Dedifferentiated amniotic fluid mesenchymal stem cell (primary cell): ENCODE measurements around the gene MYH13.
A peak's percentile ranks its signal among the peaks of the same experiment; 100 is the strongest.
"Not testable (repeated sequence)": the region's sequence is repeated elsewhere in the genome, so short reads cannot be mapped to it uniquely, and the experiment has no call there.

Source experiments
- DNase-seq: peaks from one replicate; pipeline ENCODE4 v3.0.0-alpha.2; 2016; ENCODE audit errors: extremely low spot score

Gene MYH13

DNA sequence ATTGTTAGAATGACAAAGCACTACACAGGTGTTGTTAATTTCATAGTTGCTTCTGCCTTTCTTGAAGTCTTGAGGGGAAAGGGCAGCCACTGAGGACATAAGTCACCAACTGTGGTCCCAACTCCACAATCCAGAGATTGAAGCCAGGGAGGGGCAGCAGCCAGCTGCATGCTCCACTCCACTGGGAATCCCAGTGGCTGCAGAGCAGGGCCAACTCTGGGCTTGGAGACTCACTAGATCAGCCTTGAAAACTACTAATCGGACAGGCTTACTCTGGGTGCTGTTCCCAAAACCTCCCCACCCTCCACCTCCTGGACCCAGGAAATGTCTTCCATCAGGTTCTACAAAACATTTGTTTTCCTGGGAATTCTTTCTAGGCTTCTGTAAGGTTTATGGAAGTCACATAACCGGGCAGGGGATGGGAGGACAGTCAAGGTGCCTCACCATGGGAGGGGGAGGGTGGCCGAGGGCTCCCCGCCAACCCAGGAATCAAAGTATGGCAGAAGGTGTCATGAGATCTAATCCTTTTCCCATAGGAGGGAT lies 68.0 kb downstream of the MYH13 start:
- no peak for DNase-seq

DNA sequence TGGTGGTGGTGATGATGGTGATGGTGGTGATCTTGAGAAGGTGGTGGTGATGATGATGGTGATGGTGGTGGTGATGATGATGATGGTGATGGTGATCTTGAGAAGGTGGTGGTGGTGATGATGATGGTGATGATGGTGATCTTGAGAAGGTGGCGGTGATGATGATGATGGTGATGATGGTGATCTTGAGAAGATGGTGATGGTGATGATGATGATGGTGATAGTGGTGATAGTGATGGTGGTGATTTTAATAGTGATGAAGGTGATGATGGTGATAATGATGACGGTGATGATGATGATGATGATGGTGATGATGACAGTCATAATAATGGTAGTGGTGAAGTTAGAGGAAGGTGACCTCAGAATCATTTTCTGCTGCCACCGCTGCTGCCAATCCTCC lies 75.1 kb downstream of the MYH13 start:
- DNase-seq, result no peak

DNA sequence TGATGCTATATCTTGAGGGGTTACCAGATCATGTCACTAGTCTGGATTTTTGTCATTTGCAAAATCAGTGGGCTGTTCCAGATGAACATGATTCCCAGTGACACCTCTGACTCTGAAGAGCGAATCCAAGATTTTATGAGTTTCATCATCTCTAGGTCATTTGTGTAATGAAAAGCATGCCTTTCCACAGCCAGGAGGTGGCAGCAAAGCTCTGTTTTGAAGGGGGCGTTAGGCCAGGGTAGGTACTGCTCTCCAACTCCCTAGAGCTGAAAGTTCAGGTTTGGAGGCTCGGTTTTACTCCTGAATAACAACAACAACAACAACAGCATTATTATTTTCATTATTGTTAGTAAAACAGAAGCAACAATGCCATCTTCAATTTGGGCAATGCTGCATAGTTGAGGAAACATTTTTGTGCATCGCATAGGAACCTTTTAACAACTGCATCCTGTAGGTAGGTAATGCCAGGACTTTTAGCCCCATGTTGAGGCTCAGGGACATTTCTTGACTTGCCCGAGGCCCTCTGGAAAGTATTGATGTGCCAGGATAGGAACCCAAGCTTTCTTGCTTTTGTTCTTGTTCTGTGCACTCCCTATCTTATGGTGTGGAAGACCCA lies 77.0 kb downstream of the MYH13 start:
- DNase-seq, result peak; percentile 41

DNA sequence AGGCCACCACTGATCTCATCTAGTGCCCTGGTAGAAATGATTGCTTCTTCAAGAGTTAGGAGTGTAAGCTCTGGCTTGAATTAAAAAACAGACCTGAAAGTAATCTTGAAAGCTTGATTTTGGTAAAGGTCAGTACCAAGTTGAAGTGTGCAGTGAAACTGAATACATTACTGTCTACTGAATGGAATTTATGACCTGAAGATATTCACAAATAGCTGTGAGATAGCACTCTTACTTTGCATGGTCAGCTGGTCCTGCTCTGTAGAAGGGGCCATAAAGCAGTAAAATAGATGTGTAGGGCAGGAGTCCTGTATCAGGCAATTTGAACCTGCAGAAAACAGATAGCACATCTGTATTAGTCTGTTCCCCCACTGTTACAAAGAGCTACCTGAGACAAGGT lies 78.6 kb downstream of the MYH13 start:
- no peak for DNase-seq

DNA sequence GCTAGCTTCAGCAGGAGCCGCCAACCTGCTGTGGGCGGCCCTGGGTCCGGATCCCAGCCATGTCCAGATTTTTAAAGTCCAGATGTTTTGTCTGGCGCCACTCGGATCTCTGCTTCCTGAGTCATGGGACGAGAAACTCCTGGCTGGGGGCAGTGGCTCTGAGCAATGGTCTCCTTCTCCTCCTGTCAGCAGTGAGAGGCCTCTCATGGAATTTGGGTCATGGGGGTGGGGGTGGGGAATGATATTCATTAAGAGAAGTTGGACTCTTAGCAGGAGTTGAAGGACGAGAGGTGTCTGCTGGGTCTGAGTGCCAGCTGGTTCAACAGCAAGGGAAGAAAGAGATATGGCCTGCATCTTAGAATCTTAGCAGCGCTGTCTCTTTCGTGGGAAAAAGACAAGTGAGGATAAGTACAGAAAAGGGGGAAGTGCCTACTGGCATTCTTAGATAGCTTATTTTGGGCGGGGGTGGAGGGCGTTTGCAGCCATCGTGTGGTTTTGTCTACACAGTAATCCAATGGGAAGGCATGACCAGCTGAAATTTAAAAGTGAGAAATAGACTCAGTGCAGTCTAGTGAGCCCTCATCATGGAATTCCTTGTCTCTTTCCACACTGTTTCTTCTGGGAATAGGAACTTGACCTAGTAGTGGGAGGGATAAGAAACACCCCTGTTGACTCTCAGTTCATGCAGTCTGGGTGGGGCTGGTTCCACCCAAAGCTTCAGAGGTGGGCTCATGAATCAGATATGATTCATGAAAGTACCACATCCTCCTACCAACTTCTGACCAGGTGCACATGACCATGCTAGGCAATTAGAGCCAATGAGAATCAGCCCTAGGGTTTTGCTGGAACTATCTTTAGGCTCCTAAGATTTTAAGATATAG lies 80.5 kb downstream of the MYH13 start:
- no peak for DNase-seq

DNA sequence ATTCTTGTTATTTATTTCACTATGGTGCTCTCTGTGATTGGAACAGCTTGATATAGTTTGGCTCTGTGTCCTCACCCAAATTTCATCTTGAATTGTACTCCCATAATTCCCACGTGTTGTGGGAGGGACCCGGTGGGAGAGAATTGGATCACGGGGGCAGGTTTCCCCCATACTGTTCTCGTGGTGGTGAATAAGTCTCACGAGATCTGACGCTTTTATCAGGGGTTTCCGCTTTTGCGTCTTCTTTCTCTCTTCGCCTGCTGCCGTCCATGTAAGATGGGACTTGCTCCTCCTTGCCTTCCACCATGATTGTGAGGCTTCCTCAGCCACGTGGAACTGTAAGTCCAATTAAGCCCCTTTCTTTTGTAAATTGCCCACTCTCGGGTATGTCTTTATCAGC lies 81.2 kb downstream of the MYH13 start:
- DNase-seq, result not testable (repeated sequence)

DNA sequence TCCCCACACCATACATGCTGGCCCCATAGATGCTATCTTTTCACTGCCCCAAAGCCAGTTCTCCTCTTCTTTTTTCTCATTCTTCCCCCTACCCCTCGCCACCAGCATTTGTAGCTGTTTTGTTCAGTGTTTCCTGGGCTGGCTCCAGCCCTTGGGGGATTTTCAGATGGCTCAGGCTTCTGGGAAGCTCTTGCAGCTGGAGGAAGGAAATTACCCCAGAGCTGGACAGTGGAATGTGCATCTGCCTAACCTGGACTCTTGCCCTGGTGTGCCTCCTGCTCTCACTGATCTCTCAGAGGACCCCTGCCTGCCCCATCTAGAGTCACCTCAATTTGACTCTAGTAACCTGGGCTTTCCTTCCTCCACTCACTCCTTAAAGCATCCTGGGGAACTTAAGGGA lies 82.8 kb downstream of the MYH13 start:
- DNase-seq, result no peak

DNA sequence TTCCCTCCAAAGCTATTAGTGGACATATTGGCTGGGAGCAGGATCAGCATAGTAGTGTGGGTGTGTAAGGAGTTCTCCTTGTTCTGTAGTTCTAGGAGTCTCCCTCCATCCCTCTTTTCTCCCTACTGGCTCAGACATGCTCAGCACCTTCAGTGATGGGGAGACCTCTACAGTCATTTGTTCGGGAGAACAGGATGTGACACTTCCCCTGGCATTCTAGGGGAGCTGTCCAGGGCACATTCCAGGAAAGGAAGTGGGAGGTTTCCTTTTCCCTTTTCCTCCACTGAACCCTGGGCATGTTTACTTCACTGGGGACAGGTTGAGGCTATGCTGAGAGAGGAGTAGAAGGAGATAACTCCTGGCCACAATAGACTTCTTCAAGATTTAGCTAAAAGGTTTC lies 86.5 kb downstream of the MYH13 start:
- DNase-seq, result no peak

DNA sequence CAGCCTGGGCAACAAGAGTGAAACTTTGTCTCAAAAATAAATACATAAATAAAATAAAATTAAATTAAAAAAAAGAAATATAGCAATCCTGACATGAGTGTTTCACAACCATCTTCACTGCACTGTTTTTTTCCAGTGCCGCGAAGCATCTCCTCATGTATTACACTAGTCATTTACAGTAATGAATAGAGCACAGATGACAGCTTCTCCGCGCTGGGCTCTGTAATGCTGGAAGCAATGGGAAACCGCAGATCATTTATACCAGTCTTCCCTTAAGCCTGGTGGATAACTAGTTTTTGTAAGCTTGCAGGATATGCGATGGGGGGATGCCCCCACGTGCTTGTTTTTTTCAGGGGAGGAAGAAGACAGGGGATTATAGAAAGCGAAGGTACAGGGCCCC lies 86.9 kb downstream of the MYH13 start:
- DNase-seq, result no peak

DNA sequence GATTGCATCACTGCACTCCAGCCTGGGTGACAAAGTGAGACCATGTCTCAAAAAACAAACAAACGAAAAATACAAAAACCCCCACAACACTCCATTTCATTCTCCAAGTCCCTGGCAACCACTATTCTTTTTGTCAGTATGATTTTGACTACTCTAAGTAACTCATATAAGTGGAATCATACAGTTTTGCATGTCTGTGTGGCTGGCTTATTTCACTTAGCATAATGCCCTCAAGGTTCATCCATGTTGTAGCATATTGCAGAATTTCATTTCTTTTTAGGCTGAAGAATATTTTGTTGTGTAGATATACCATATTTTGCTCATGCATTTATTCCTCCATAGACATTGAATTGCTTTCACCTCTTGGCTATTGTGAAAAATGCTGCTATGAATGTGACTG lies 92.7 kb downstream of the MYH13 start:
- no peak for DNase-seq

DNA sequence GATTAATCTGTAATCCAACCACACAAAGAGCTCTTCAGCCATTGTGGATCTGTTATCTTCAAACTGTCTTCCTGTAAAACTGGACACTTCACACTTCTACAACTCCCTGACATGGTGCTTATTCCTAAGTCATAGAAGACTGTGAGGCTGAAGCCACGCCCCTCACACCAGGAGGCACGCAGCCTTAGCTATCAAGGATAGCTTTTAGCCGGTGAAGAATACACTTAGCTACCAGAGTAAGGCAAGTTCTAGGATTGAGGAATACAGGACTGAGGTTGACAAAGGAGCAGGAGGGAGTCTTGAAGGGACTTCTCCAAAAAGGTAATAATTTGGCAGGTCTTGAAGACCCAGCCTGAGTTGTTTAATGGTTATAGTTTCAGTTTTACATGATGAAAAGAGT lies 94.6 kb downstream of the MYH13 start:
- no peak for DNase-seq

DNA sequence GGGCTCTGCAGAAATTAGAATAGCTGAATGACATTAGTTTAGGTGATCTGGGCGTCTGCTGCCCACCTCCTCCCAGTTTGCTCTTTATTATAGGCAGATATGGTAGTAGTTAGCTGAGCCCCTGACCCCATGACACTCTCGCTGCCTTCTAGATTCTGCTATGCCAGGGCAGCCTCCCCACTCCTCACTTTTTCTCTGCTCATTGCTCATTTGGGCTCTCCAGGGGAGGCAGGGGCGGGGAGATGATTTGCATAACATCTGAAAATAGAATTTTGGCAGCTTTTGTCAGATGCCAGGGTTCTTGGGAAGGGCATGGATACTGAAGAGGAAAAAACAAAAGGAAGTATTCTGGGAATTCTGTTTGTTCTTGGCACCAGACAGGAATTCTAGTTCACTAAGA lies 96.4 kb downstream of the MYH13 start:
- no peak for DNase-seq

DNA sequence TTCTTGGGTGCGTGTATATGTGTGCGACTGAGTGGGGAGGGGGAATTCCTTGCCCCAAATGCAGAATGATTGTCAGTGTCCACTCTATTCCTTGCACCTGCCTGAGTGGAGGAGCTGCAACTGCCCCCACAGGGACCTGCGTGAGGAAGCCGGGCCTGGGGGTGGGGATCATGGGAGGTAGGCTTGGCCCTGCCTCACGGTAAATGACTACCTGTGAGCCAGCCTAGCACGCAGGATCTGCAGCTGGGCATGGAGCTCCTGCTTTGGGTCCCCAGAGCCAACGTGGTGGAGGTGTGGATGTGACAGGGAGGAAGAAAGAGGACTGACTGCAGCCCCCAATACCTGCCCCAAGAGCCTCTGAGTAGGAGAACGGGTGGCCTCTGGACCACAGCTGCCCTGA lies 97.4 kb downstream of the MYH13 start:
- DNase-seq, result no peak

DNA sequence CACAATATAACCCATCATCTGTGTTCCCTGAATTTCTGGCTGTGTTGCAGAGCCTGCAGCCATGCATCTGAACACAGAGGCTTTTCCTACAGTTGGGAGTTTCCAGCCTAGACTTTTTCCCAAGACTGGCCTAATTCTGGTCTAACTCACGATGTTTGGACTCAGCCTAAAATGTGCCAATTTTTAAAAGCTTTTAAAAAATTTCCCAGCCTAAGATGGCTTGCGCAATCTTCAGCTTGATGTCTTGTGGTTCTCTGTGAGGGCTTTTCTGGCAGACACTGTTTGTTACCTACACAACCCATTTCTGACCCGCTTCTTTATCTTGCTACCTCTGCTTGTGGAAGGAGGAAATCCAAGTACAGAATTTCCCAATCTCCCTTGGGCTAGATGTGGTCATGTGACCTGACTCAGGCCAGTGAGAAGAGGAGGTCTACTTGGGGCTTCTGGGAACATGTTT lies 101.7 kb downstream of the MYH13 start:
- DNase-seq, result no peak

DNA sequence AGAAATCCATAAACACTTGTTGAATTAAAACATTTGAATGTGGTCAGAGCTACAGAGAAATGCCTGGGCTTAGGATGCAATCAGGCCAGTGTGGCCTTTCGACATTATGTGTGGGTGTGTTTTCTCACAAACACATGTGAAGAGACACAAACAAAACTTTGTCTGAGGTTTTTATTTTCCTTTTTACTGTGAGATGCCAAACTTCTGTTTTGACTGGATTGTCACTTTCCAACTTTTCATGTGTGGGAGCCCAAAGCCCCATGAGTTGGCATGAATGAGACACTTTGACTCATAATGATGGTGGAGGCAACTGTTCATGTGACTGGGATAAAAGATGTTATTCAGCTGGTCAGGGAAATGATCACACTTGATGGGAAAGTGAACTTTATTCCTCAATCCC lies 102.5 kb downstream of the MYH13 start:
- no peak for DNase-seq

DNA sequence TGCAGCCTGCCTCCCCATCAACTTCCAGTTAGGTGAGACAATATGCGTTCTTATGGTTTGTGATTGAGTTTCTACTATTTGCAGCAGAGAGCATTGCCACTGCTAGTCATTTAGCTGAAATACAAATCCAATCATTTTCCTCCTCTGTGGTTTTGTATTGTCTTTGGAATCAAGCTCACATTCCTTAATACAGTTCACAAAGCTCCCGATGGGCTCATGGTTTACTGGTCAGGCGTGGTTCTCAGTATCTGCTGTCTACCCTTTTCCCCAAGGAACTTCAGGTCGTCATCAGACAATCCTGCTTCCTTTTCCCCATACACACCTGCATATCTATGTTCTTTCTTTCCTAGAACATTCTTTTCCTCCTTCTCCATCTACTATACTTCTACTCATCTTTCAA lies 104.8 kb downstream of the MYH13 start:
- DNase-seq, result no peak

DNA sequence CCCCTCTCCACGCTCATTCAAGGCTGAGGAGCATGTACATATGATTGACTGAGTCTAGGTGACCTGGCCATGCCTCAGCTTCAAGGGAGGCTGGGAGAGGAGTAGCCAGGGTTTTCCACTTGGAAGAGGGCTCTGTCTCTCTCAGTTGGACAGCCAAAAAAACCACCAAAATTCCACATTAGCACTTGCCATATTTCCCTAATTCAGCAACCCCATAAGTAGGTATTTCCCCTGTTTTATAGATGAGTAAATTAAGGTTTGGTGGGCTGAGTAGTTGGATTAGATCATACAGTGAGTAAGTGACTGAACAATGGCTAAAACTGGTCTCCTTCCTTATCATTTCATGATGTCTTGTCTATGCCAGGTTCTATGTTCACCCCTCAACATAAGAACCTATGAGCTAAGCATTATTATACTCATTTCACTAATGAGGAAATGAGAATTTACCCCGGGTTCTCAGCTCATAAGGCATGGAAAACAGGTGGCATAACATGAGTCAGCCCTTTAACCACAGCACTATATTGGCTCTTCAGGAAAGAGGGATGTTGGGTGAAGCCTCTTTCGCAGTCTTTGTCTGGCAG lies 106.4 kb downstream of the MYH13 start:
- DNase-seq, result no peak

DNA sequence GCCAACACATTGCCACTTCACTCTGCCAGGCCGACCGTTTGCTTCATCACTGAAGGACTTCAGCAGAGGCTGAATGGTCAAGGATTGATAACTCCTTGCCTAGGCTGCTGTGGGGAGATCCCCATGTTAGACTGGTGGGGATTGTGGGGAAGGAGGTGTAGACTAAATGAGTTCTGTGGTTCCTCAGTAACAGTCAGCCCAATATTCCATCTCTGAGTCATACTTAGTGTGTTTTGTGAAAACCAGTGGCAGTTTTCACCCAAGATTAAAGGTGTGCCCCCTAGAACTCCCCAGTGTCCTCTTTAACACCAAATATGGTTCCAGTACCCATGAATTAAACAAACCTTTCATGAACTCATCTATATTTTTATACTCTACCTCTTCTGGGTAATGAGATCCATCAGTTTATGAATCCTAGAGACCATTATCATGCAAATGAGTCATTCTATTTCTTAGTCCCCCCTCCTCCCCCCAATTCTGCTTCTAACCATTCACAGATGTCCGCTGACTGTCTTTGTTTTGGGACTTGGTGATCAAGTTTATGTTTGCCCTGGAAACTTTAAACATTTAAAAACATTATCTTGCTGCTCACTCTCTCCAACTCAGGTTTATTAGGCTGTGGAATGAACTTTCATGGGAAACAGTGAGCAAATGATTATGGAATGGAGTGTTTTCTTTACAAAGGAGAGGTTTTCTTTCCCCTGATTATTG lies 107.6 kb downstream of the MYH13 start:
- DNase-seq, result peak; percentile 70

DNA sequence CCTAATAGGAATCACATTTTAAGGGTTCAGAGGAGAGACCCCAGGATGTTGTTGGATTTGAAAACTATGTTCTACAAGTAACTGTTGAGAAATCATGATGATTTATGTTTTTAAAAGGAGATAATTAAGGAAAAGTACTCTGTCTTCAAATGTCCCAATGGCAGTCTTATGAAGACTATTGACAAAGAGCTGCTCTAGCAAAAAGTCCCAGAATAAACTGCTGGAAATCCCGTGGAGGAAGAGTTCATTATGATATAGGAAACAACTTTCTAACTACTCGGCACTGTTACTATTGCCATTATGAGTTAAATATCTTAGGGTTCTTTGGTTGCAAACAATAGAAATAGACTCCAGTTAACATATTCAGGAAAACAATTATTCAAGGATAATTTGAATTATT lies 108.8 kb downstream of the MYH13 start:
- no peak for DNase-seq

DNA sequence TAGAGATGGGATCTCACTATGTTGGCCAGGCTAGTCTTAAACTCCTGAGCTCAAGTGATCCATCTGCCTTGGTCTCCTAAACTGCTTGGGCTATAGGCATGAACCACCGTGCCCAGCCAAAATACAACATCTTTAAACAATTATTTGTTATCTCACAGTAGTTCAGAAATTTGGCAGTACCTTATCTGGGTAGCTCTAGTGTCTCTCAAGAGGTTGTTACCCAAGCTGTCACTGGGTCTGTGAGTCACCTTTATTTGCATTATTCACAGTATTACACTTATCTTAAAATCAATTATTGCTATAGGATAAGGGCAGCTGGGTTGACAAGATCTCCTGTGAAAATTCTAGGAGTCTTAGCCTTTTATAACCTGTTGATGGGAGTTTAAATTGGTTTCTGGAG lies 110.4 kb downstream of the MYH13 start:
- DNase-seq, result no peak

DNA sequence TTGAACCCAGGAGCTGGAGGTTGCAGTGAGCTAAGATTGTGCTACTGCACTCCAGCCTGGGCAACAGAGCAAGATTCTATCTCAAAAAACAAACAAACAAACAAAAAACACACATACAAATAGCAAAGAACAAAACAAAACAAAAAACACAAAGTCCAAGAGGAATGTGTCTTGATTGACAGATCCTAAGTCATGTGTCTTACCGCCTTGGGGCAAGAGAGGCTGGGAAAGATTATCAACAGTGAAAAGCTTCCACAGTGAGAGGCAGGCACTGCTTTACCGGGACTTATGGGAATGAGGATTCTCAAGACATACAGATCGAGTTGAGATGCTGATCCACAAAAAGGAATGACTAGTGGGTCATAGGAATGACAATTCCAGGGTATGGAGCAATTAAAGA lies 111.7 kb downstream of the MYH13 start:
- DNase-seq, result no peak
